ENCODE measurements around the gene HTR5A. TPM values are rescaled to one million over a fixed set of nuclear protein-coding genes. Genes with fewer than 3 reads are reported as not detected.

Gene HTR5A
- total RNA-seq, 4 donors from 2014 or later: not detected

DNA sequence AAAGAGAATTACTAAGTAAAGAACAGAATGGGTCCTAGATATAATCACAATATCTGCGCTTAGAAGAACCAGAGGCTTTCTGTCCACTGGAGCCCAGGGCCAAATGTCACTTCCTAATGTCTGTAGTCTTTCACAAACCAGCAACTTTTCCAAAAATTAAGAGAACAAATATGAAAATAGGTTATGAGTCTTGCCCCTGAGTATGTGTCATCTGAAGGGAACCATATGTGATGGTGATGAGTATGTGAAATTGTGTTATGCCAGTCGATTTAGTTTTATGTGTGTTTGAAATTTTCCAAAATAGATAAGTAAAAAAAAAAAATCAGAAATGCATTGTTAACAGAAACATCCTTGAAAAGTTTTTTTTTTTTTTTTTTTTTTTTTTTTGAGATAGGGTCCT lies 15.4 kb upstream of the HTR5A start:
- no peaks in the 10 kb centered on the region for H3K4me1 ChIP-seq
- H3K4me3 ChIP-seq: no peak overlapping the region
- H3K36me3 ChIP-seq: no peaks in the 10 kb centered on the region
- TF ChIP-seq CTCF (IDR thresholded peaks at IDR 0.05): no peak
- TF ChIP-seq POLR2A (IDR thresholded peaks at IDR 0.05): no peak
- intact Hi-C loops (cut with DNase I; ENCODE audit: low total_unique reads): no loop called here
- H3K27ac ChIP-seq: no peak overlapping the region
- H3K27me3 ChIP-seq: no peaks in the 10 kb centered on the region
- H3K9me3 ChIP-seq: no peaks in the 10 kb centered on the region
- DNase-seq: no peak

DNA sequence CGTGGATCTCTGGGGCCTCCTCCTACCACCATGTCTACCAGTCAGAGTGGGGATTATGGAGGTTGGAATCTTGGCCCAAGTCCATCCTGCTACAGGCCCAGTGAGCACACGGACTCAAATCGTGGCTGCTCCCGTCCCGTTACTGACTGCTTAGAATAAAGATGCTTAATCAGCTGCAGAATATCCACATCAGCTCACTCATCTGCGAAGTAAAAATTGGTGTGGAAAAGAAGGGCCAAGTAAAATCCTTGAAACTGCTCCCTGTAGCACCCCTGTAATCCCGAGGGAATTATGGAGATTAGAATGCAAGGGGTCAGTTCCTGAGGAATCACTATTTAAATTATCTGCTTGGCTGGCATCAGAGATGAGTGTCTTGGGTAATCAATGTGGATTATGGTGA lies 13.0 kb upstream of the HTR5A start:
- Histone ChIP-seq H3K9me3 (no peaks in the 10 kb centered on the region), H3K4me1 (no peaks in the 10 kb centered on the region), H3K4me3 (no peak overlapping the region), H3K27me3 (no peaks in the 10 kb centered on the region), H3K36me3 (no peaks in the 10 kb centered on the region), H3K27ac (no peak overlapping the region)
- no peak for TF ChIP-seq CTCF (IDR thresholded peaks at IDR 0.05)
- no peak for TF ChIP-seq POLR2A (IDR thresholded peaks at IDR 0.05)
- intact Hi-C loops (cut with DNase I; ENCODE audit: low total_unique reads): no loop called here
- DNase-seq: no peak

GRCh38 chr7:155058896-155059295 lies 11.2 kb upstream of the HTR5A start:
- H3K4me3 ChIP-seq: no peak overlapping the region
- no peaks in the 10 kb centered on the region for H3K4me1 ChIP-seq
- no peak for TF ChIP-seq POLR2A (IDR thresholded peaks at IDR 0.05)
- TF ChIP-seq CTCF (IDR thresholded peaks at IDR 0.05): no peak
- no peaks in the 10 kb centered on the region for H3K36me3 ChIP-seq
- no peaks in the 10 kb centered on the region for H3K9me3 ChIP-seq
- no peak for DNase-seq
- intact Hi-C loops (cut with DNase I; ENCODE audit: low total_unique reads): no loop called here
- H3K27ac ChIP-seq: no peak overlapping the region
- H3K27me3 ChIP-seq: no peaks in the 10 kb centered on the region

DNA sequence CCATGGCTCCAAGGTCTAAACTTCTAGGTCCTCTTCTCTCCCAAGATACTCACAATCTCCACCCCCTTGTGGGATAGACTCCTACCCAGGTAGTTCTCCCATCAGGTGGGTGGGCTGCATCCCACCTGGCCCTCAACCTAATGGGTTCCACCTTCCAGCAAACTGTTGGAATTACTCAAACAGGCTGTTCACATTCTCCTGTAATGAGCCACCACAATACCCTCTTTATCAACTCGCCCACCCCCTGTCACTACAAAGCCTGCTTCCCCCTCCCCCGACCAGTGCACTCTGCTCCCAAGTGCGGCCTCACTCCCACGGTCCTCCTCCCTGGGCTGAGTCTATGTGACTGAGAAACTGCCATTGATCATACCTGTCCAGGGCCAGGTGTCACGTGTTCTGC lies 10.4 kb upstream of the HTR5A start:
- no peak for DNase-seq
- H3K4me1 ChIP-seq: no peaks in the 10 kb centered on the region
- intact Hi-C loops (cut with DNase I; ENCODE audit: low total_unique reads): no loop called here
- H3K27me3 ChIP-seq: no peaks in the 10 kb centered on the region
- no peaks in the 10 kb centered on the region for H3K36me3 ChIP-seq
- no peak overlapping the region for H3K27ac ChIP-seq
- no peak for TF ChIP-seq POLR2A (IDR thresholded peaks at IDR 0.05)
- no peak for TF ChIP-seq CTCF (IDR thresholded peaks at IDR 0.05)
- no peaks in the 10 kb centered on the region for H3K9me3 ChIP-seq
- H3K4me3 ChIP-seq: no peak overlapping the region

DNA sequence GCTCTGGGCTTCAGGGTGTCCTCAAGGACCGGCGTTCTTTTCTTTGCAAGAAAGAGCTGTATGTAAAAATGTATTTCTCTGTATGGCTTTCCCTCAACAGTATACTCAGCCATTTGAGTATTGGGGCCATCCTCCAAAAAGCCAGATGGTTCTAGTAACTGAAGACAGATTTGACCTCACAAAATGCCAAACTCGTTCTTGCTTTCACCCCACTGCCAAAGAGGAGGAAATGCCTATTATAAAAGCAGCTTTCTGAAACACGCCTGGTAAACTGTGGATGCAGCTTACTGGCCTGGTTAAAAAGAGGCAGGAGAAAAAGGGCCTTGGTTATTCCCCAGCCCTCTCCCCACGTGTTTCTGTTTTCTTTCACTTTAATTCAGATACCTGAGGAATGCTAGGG lies 7.7 kb upstream of the HTR5A start:
- H3K27ac ChIP-seq: no peak overlapping the region
- TF ChIP-seq CTCF (IDR thresholded peaks at IDR 0.05) (no peak), POLR2A (IDR thresholded peaks at IDR 0.05) (no peak)

More for the DNA sequence above, 7.7 kb upstream of the HTR5A start:
- intact Hi-C loops (cut with DNase I; ENCODE audit: low total_unique reads): no loop called here
- Histone ChIP-seq H3K4me3 (no peak overlapping the region), H3K9me3 (no peaks in the 10 kb centered on the region), H3K36me3 (no peaks in the 10 kb centered on the region), H3K27me3 (no peaks in the 10 kb centered on the region), H3K4me1 (no peaks in the 10 kb centered on the region)
- no peak for DNase-seq

All from uterus (tissue), 4 donors.